ENCODE data around the gene PLA2G4C.
A peak's percentile ranks its signal among the peaks of the same experiment; 100 is the strongest.

GRCh38 chr19:48110350-48110966 lies at the start of gene PLA2G4C:
- TF ChIP-seq CTCF (IDR thresholded peaks at IDR 0.05; ENCODE audit: low read depth, low read length) (no peak), MAX (IDR thresholded peaks at IDR 0.05; ENCODE audit: low read depth, low read length) (peak; percentile 15; the same call in 1 of the 2 replicates), POLR2A (IDR thresholded peaks at IDR 0.05; ENCODE audit: extremely low read depth, insufficient read length) (no peak), MYC (IDR thresholded peaks at IDR 0.05; ENCODE audit: low read depth, low read length) (no peak)

All from NB4 (cell line).